ENCODE results near the gene TRIM29.

TRIM29 gene

GRCh38 chr11:120107692-120108091 is 30.2 kb downstream of the TRIM29 start:
- no peaks in the 10 kb centered on the region for H3K9me3 Mint-ChIP-seq
- no peak overlapping the region for H3K4me3 Mint-ChIP-seq
- ATAC-seq = no peak
- no peak for DNase-seq
- H3K27me3 Mint-ChIP-seq = peaks cover 9% of the 10 kb centered on the region
- no peak overlapping the region for H3K27ac Mint-ChIP-seq
- no peaks in the 10 kb centered on the region for H3K4me1 Mint-ChIP-seq
- H3K36me3 Mint-ChIP-seq (ENCODE audit: low read depth) = no peaks in the 10 kb centered on the region

DNA sequence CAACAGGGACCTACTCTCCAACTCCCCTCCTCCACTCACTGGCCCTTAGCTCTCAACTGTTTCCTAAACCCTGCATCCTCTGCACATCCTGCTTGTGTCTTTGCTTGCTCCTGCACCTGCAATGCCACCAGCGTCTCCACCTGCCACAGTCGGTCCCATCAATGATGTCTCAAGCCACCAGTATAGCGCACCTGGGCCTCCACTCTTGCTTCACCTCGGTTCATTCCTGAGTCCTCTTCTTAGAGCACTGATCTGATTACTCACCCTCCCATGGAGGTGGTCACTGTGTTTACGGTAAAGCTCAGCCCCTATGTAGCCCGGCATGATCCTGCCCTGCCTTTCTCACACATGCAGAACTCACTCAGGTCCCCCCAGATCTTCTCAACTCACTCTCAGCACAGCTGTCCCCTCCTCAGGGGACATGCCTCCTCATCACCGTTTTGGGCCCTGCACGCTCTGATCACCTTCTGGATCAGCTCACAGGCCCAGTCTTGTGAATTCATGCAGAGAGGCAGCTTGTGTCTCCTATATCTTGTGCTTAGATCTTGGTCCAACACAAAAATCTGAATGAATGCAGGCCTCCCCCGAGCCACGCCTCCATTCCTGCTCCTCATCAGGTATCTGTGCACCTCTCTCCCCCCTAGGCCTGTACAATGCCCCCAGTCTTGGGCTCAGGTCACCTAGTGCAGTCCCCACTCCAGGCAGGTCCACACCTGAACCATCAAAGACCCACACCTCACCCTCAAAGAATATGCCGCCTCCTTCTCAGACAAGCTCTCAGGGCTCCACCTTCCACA is 31.4 kb downstream of the TRIM29 start:
- Mint-ChIP-seq H3K4me3 (no peak overlapping the region), H3K27ac (no peak overlapping the region), H3K4me1 (no peaks in the 10 kb centered on the region), H3K27me3 (peaks cover 9% of the 10 kb centered on the region), H3K36me3 (ENCODE audit: low read depth) (no peaks in the 10 kb centered on the region), H3K9me3 (no peaks in the 10 kb centered on the region)
- ATAC-seq = no peak
- DNase-seq = no peak

- DNase-seq (no peak), ATAC-seq (no peak)
- Mint-ChIP-seq H3K9me3 (no peaks in the 10 kb centered on the region), H3K4me3 (no peak overlapping the region), H3K36me3 (ENCODE audit: low read depth) (no peaks in the 10 kb centered on the region), H3K4me1 (no peaks in the 10 kb centered on the region), H3K27me3 (peaks cover 9% of the 10 kb centered on the region), H3K27ac (no peak overlapping the region)
These were observed 32.3 kb downstream of the TRIM29 start for GRCh38 chr11:120105576-120105975.

GRCh38 chr11:120104041-120104565 is 33.8 kb downstream of the TRIM29 start:
- ATAC-seq = no peak
- Mint-ChIP-seq H3K9me3 (no peaks in the 10 kb centered on the region), H3K27ac (no peak overlapping the region), H3K4me3 (no peak overlapping the region), H3K4me1 (no peaks in the 10 kb centered on the region), H3K27me3 (peaks cover 12% of the 10 kb centered on the region), H3K36me3 (ENCODE audit: low read depth) (no peaks in the 10 kb centered on the region)
- DNase-seq = no peak

DNA sequence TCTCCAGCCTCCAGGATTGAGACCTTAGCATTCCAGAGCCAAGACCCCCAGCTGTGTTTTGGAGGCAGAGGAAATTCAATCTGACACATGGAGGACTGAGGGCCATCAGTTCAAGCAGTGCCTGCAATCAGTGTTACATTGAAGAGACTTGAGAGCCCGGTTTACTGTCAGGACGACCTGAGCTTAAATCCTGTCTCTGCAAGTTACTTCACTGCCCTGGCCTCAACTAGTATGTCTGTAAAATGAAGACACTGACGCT is 35.1 kb downstream of the TRIM29 start:
- H3K36me3 Mint-ChIP-seq (ENCODE audit: low read depth) = no peaks in the 10 kb centered on the region
- no peaks in the 10 kb centered on the region for H3K9me3 Mint-ChIP-seq
- no peak overlapping the region for H3K27ac Mint-ChIP-seq
- no peaks in the 10 kb centered on the region for H3K4me1 Mint-ChIP-seq
- H3K4me3 Mint-ChIP-seq = no peak overlapping the region
- H3K27me3 Mint-ChIP-seq = peaks cover 12% of the 10 kb centered on the region
- ATAC-seq (no peak), DNase-seq (no peak)

- no peak overlapping the region for H3K27ac Mint-ChIP-seq
- peaks cover 10% of the 10 kb centered on the region for H3K27me3 Mint-ChIP-seq
- no peaks in the 10 kb centered on the region for H3K9me3 Mint-ChIP-seq
- no peak overlapping the region for H3K4me3 Mint-ChIP-seq
- ATAC-seq (no peak), DNase-seq (no peak)
- no peaks in the 10 kb centered on the region for H3K36me3 Mint-ChIP-seq (ENCODE audit: low read depth)
- H3K4me1 Mint-ChIP-seq = no peaks in the 10 kb centered on the region
These were observed 35.7 kb downstream of the TRIM29 start for GRCh38 chr11:120102050-120102863.

GRCh38 chr11:120098503-120099020 is 39.4 kb downstream of the TRIM29 start:
- Mint-ChIP-seq H3K36me3 (ENCODE audit: low read depth) (no peaks in the 10 kb centered on the region), H3K27me3 (peaks cover 5% of the 10 kb centered on the region), H3K27ac (no peak overlapping the region), H3K4me1 (no peaks in the 10 kb centered on the region), H3K4me3 (no peak overlapping the region), H3K9me3 (no peaks in the 10 kb centered on the region)
- no peak for ATAC-seq
- DNase-seq = no peak

- Mint-ChIP-seq H3K4me3 (no peak overlapping the region), H3K27me3 (peaks cover 5% of the 10 kb centered on the region), H3K4me1 (no peaks in the 10 kb centered on the region), H3K9me3 (no peaks in the 10 kb centered on the region), H3K27ac (no peak overlapping the region), H3K36me3 (ENCODE audit: low read depth) (no peaks in the 10 kb centered on the region)
- DNase-seq (no peak), ATAC-seq (peak; percentile 18)
These were observed 40.1 kb downstream of the TRIM29 start for GRCh38 chr11:120097721-120098385.

GRCh38 chr11:120096369-120097191 is 41.3 kb downstream of the TRIM29 start:
- Mint-ChIP-seq H3K36me3 (ENCODE audit: low read depth) (no peaks in the 10 kb centered on the region), H3K27ac (no peak overlapping the region), H3K4me1 (no peaks in the 10 kb centered on the region), H3K27me3 (peaks cover 5% of the 10 kb centered on the region), H3K9me3 (no peaks in the 10 kb centered on the region), H3K4me3 (no peak overlapping the region)
- ATAC-seq (no peak), DNase-seq (no peak)

- Mint-ChIP-seq H3K27ac (no peak overlapping the region), H3K4me1 (no peaks in the 10 kb centered on the region), H3K9me3 (no peaks in the 10 kb centered on the region), H3K36me3 (ENCODE audit: low read depth) (no peaks in the 10 kb centered on the region), H3K4me3 (no peak overlapping the region), H3K27me3 (peaks cover 5% of the 10 kb centered on the region)
- DNase-seq = no peak
- no peak for ATAC-seq
These were observed 42.4 kb downstream of the TRIM29 start for GRCh38 chr11:120095516-120095915.

GRCh38 chr11:120091701-120092100 is 46.2 kb downstream of the TRIM29 start:
- Mint-ChIP-seq H3K27ac (no peak overlapping the region), H3K4me1 (no peaks in the 10 kb centered on the region), H3K36me3 (ENCODE audit: low read depth) (no peaks in the 10 kb centered on the region), H3K9me3 (no peaks in the 10 kb centered on the region), H3K4me3 (no peak overlapping the region), H3K27me3 (no peaks in the 10 kb centered on the region)
- no peak for ATAC-seq
- DNase-seq = no peak

GRCh38 chr11:120091121-120091520 is 46.8 kb downstream of the TRIM29 start:
- Mint-ChIP-seq H3K9me3 (no peaks in the 10 kb centered on the region), H3K4me1 (no peaks in the 10 kb centered on the region), H3K36me3 (ENCODE audit: low read depth) (no peaks in the 10 kb centered on the region), H3K4me3 (no peak overlapping the region), H3K27me3 (no peaks in the 10 kb centered on the region), H3K27ac (no peak overlapping the region)
- no peak for DNase-seq
- no peak for ATAC-seq

DNA sequence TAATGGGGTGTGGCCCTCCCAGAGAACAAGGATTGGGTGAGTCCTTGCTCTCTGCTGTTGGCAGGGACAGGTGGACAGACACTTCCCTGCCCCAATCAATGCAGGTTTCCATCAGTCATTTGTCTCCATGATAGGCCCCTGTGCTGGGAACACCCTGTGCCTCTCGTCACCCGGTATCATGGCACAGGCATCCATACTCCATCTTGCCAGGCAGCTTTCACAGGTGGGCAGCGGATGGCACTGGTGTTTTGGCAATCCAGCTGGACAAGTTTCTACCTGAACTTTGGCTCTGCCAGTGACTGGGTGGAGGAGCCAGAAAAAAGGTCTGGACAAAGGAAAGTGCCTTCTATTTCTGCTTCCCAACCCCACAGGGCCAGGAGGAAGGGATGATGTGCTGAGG is 47.5 kb downstream of the TRIM29 start:
- Mint-ChIP-seq H3K4me3 (no peak overlapping the region), H3K36me3 (ENCODE audit: low read depth) (peaks cover 3% of the 10 kb centered on the region), H3K9me3 (peaks cover 5% of the 10 kb centered on the region), H3K27me3 (peaks cover 3% of the 10 kb centered on the region), H3K4me1 (no peaks in the 10 kb centered on the region), H3K27ac (no peak overlapping the region)
- DNase-seq = no peak
- ATAC-seq = no peak
